Umbilical cord (tissue), 2 donors: Measurements from ENCODE around the gene NEMP2. TPM values are rescaled to one million over a fixed set of nuclear protein-coding genes. Genes with fewer than 3 reads are reported as not detected.
"Not testable (repeated sequence)": the region's sequence is repeated elsewhere in the genome, so short reads cannot be mapped to it uniquely, and the experiment has no call there.

Experiments
- DNase-seq: peaks from one replicate; pipeline ENCODE4 v3.0.0-alpha.2; 2015; ENCODE audit warnings: low spot score
- total RNA-seq: library from RNA; depleted of rRNA; stranded (reverse); fragments of >200 nt; gene quantifications from one replicate; pipeline ENCODE4 v1.2.3, GENCODE V29; 2014; ENCODE audit warnings: low replicate concordance; ENCODE audit not compliant: insufficient read depth

The NEMP2 gene
- total RNA-seq, 1 donor from 2014 or later, result 11.6 TPM

GRCh38 chr2:190490502-190490901 is 44.0 kb downstream of the NEMP2 start:
- no peak for DNase-seq

DNA sequence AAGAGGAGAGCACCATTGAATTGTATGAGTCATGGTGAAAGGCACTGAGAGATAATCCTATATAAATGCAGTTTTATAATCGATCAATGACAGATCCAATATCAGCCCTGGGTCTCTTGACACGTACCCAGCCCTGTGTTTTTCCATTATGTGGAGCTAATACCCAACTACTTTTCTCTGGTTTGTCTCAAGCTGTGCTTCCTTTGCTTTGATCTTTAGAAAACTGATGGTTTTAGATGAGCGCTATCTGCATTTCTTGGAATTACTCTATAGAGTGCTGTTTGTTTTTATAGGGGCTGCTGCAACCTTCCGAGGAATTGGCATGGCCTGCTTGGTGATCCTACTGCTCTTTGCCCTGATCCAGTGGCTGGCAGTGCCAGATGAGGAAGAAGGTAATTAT is 45.0 kb downstream of the NEMP2 start:
- DNase-seq, result no peak

- no peak for DNase-seq
Observed at GRCh38 chr2:190488516-190489233, 45.8 kb downstream of the NEMP2 start.

- DNase-seq, result no peak
Observed at GRCh38 chr2:190486037-190486623, 48.4 kb downstream of the NEMP2 start.

GRCh38 chr2:190482451-190482850 is 52.1 kb downstream of the NEMP2 start:
- no peak for DNase-seq

GRCh38 chr2:190481339-190481738 is 53.2 kb downstream of the NEMP2 start:
- DNase-seq, result no peak

DNA sequence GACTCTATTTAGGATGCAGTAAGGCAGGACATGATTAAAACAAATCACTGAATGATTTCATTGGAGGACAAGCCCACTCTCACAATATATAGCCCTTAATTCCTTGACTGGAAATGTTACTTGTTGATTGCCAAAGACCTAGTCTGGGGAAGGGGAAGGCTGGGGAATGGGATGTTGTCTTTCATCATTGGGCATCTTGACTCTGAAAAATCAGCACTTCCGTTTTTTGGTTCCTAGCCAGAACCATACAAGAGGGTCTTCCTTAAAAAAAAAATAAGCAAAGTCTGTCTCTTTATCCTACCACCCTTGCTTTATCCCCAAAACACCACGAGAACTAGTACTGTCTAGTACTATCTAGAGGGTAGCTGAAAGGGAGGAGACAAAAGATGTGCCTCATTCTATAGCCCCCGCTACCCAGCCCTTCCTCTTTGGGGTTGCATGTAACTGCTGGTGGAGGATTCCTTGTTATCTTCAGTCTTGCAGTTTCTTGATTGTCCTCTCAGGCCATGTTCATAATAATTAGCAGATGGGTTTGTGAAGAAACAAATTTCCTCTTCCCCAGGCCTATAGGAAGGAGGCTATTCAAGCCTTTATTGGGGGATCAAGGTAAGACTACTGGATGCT is 55.8 kb downstream of the NEMP2 start:
- no peak for DNase-seq

GRCh38 chr2:190477661-190478454 is 56.7 kb downstream of the NEMP2 start:
- peak; percentile 69 for DNase-seq

GRCh38 chr2:190470256-190470826 is 64.2 kb downstream of the NEMP2 start:
- DNase-seq, result no peak

DNA sequence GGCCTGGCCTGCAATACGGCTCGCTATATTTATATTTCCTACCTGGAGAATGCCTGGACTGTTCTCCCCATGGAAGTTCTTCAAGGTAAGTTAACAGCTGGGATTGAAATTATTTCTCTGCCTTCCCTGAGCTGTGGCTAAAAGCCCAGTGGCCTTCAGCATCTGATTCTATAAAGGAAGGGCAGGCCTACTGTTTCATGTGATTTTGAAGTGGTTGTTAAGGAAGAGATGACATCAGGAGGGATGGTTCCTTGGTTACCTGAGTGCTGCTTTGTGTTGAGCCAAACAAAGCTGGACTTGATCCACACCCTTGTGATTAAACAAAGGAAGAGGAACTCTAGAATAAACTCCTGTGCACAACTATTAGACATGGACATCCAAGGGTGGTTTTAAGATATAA is 64.8 kb downstream of the NEMP2 start:
- peak; percentile 53 for DNase-seq

DNA sequence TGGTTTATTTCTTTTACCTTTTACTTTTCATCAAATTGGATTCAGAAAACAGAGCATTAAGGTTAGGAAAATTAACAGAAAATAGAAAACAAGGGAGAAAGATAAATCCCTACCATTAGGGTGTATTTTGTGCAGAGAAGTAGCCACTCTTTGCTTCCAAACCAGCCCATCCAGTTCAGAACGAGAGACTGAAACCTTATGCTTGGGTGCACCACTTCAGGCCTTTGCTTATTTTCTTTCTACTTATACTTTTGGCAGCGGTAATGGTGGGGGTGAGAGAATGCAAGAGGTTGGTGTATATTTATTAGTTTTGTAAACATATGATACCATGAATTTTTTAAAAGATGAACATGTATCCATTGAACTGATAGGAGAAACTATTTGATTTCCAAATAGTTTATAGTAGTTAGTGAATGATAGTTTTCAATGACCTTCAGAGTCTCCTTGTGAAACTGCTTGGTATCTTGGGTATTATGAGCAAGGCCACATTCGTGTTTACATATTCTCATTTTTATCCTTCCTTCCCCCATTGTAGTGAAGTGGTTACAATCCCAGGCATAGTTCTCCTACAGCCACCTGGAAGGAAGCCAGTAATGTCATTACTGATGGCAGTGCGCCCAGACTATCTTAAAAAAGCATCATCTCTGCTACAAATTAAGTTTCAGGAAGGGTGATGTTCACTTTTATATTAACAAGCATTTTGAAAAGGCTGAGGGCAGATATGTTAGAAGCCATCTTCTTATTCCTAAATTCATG is 65.5 kb downstream of the NEMP2 start:
- DNase-seq, result peak; percentile 94

- DNase-seq, result not testable (repeated sequence)
Observed at GRCh38 chr2:190468354-190468753, 66.2 kb downstream of the NEMP2 start.

DNA sequence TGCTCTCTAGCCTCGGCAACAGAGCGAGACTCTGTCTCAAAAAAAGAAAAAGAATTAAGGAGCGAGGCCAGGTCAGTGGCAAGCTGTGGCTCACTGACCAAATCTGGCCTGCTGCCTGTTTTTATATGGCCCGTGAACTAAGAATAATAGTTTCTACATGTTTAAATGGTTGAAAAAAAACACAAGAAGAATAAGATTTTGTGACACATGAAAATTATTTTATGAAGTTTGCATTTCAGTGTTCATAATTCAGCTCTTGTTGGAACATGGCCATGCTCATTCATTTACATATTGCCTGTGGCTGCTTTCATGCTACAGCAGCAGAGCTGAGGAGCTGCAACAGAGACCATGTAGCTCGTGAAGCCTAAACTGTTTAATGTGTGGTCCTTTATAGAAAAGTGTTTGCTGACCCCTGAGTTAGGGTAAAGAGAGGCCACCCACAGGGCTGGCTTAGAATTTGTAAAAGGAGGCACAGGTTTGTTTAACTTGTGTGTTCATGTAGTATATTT is 66.9 kb downstream of the NEMP2 start:
- DNase-seq, result peak; percentile 47

DNA sequence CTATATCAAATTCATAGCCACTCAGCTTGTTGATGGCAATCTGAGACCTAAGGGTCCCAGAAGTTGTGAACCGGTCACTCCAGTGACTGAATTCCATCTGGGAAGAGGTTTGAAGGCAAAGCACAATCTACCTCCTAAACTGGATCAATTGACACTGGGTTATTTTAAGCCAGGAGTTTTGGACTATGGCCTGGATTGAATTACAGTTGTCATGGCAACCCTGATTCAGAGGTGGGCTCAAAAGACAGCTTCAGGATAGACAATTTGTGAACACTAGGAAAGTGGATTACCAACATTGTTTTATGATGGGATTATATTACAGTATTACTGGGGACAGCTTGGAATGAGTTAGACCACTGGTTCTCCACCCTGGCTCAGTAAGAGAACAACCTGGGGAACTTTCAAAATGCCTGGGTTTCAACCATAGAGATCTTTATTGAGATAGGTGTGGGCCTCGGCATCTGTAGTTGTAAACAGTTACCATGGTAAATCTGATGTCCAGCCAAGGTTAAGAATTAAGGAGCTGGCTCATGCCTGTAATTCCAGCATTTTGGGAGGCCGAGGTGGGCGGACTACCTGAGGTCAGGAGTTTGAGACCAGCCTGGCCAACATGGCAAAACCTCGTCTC is 67.6 kb downstream of the NEMP2 start:
- DNase-seq, result no peak

DNA sequence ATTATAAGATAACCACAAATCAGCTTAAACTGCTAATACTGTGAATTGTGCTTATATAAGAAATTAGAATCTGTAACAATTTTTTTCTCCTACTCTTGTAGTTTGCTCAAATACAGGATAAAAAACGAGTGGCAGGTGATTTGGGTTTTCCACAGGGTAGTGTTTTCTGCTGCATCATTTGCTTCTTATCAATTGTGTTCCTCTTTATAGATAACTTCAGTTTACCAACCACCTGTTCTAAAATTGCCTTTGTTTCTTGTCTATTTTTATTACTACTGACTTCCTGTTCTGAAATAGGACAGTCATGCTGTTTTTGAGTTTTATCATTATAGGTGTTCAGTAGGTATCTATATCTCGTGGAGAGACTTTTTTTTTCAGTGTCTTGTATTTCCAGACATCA is 69.5 kb downstream of the NEMP2 start:
- no peak for DNase-seq

DNA sequence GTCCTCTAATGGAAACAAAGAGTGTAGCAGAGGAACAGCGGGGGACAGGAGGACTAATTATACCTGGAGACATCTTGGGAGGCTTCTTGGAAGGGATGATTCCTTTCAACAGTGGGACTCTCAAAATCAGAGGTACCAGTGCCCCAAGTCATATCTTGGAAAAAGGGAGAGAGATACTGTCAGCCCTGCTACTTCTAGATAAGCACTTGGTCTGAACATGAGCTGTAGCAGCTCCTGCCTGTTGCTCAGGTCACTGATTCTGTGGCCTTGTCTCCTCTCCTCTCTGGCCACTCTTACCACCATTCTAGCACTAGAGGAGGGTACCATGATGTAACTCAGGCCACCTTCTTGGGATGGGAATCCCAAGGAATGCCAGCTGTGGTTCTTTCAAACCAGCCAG is 71.9 kb downstream of the NEMP2 start:
- no peak for DNase-seq

- no peak for DNase-seq
Observed at GRCh38 chr2:190462181-190462580, 72.3 kb downstream of the NEMP2 start.

- no peak for DNase-seq
Observed at GRCh38 chr2:190460487-190460886, 74.0 kb downstream of the NEMP2 start.

GRCh38 chr2:190459881-190460280 is 74.6 kb downstream of the NEMP2 start:
- no peak for DNase-seq

GRCh38 chr2:190458352-190459107 is 76.0 kb downstream of the NEMP2 start:
- no peak for DNase-seq
